Adrenal gland (tissue), 12 donors: Measurements from ENCODE around the gene NPC1L1. TPM values are rescaled to one million over a fixed set of nuclear protein-coding genes. Genes with fewer than 3 reads are reported as not detected.

Experiments
- DNase-seq, 7 donors: peaks; one replicate each; pipeline ENCODE4 v3.0.0-alpha.2; 2019 to 2020
- H3K27ac ChIP-seq, 5 donors: fragments of 200-600 bp; sonication (generic) in 4 of 5; 1 replicate in 3 of 5; 2 replicates in 2 of 5; pipeline versions ENCODE4 v1.5.1 to v1.8.0; 2016 to 2020; ENCODE audit warnings: mild to moderate bottlenecking in 1 of 5
- H3K27me3 ChIP-seq: fragments of 200-600 bp; 2 replicates; pipeline ENCODE4 v1.8.0; 2021
- H3K36me3 ChIP-seq, 2 donors: fragments of 200-600 bp; replicated peaks in 1 of 2; 1 replicate in 1 of 2; 2 replicates in 1 of 2; pipeline versions ENCODE4 v1.5.1 to v1.8.0; 2018 to 2022
- H3K4me1 ChIP-seq, 2 donors: fragments of 200-600 bp; replicated peaks in 1 of 2; 1 replicate in 1 of 2; 2 replicates in 1 of 2; pipeline versions ENCODE4 v1.5.1 to v1.8.0; 2018 to 2021
- H3K4me3 ChIP-seq, 4 donors: fragments of 200-600 bp; sonication (generic) in 3 of 4; one replicate each; pipeline ENCODE4 v1.5.1; 2016 to 2018
- H3K9me3 ChIP-seq, 3 donors: fragments of 200-600 bp; sonication (generic) in 1 of 3; replicated peaks in 1 of 3; 1 replicate in 2 of 3; 2 replicates in 1 of 3; pipeline versions ENCODE4 v1.5.1 to v1.8.0; 2016 to 2021
- CTCF ChIP-seq, 6 experiments: fragments of 450-650 bp in 4 of 6; fragments of 200-600 bp in 2 of 6; sonication (generic) in 1 of 6; IDR thresholded peaks; 1 replicate in 5 of 6; 2 replicates in 1 of 6; pipeline versions ENCODE4 v1.5.1 to v1.8.0; 2016 to 2021; ENCODE audit warnings: antibody characterized with exemption in 6 of 6, mild to moderate bottlenecking in 2 of 6, moderate library complexity in 1 of 6
- POLR2A ChIP-seq, 2 donors: fragments of 450-650 bp; IDR thresholded peaks; one replicate each; pipeline ENCODE4 v1.6.1; 2017; ENCODE audit warnings: antibody characterized with exemption in 2 of 2, mild to moderate bottlenecking in 2 of 2, moderate library complexity in 1 of 2
- WGBS, 4 donors: extraction: QIAGEN DNeasy Blood & Tissue Kit in 2 of 4; methylation state at CpG; one replicate each; pipeline versions ENCODE4 v1.1.5 to v1.1.7; 2013 to 2017; 5-methylcytosine and 5-hydroxymethylcytosine counted together
- intact Hi-C, 2 donors: fragments of 100-400 bp; cut with DNase I; formaldehyde crosslinking; loops; one replicate each; pipeline versions ENCODE4 v1.14.1 to v1.15.0; 2022 to 2023
- polyA plus RNA-seq, 3 donors: library from polyadenylated mRNA; stranded (reverse); fragments of 200-250 nt in 2 of 3; fragments of 350-450 nt in 1 of 3; fragmentation: Illumina TruSeq in 1 of 3; extraction: RNeasy Lipid Tissue Mini Kit (QIAGEN cat#74804) in 1 of 3; gene quantifications; one replicate each; pipeline ENCODE4 v1.2.3, GENCODE V29; 2013 to 2014
- total RNA-seq, 9 donors: library from RNA; depleted of rRNA in 4 of 9; stranded (reverse); fragments of >200 nt in 4 of 9; fragments of 120-200 nt in 1 of 9; fragmentation: NEBNext Ultra II Directional in 1 of 9; extraction: Animal tissue kit (Norgen Biotek cat#: 25700) in 1 of 9; gene quantifications; one replicate each; pipeline versions ENCODE4 v1.1.0 to v1.2.4, GENCODE V29; 2013 to 2023
- donor health status: healthy with polysubstance abuse.
- donor health status: Bipolar disorder and iron deficiency.
- donor health status: DM: yes; HTN: yes; CAD: no.
- donor health status: DM: no; HTN: no; CAD: no.
- donor health status: DM: no; HTN: no; CAD: no.
- donor health status: DM: yes; HTN: yes; CAD: no.

The NPC1L1 gene
- total and polyA plus RNA-seq, 12 donors = under 0.01 to 0.48 (median 0.08) TPM; not detected in 2

DNA sequence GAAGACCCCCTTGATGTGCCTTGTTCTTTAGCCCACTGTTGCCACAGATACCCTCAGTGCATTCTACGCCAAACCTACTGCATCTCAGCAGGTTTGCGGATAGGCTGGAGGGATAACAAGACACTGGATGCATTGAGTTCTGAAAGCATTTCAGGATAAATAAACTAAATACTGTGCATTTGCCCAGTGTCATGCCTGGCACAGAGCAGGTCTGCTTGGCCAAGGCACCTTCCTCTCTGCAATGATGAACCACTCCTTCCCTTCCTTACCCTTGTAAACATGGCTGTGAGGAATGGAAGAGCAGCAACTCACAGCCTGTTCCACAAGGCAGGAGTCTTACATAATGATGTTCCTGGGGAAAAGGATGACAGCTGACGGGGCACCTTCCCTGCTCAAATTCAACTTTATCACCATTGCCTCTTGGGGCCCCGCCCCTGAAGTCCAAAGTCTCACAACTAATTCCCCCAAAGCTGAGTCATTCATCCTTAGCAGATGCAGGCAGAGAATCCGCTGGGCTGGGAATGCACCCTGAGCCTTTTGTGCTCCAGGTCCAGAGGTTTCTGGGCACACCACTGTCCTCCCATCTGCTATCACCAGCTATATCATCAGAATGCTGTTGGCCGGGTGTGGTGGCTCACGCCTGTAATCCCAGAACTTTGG, 21.0 kb upstream of the NPC1L1 start:
- no peaks in the 10 kb centered on the region for H3K27me3 ChIP-seq
- no peaks in the 10 kb centered on the region for H3K9me3 ChIP-seq
- DNase-seq = peak in 2 of 7 donors; percentile 4 to 9
- intact Hi-C loops = loop anchor here (10.0 kb wide), 3 partner anchors 87 to 497 kb away; partner anchors contain the start of gene PGAM2 (in 1 of the 2)
- no peaks in the 10 kb centered on the region for H3K4me1 ChIP-seq
- TF ChIP-seq POLR2A (IDR thresholded peaks at IDR 0.05) = no peak
- no peak for TF ChIP-seq CTCF (IDR thresholded peaks at IDR 0.05)
- no peak overlapping the region for H3K27ac ChIP-seq
- no peak overlapping the region for H3K4me3 ChIP-seq
- peaks cover 0 to 28% of the 10 kb centered on the region in 2 donors for H3K36me3 ChIP-seq
- WGBS, 4 donors = 78 to 91% (median 84%) methylated on average over 5 to 7 of the region's 7 CpGs

GRCh38 chr7:44561481-44561880, 20.4 kb upstream of the NPC1L1 start:
- Histone ChIP-seq H3K9me3 (no peaks in the 10 kb centered on the region), H3K27ac (no peak overlapping the region), H3K4me3 (no peak overlapping the region), H3K36me3 (peaks cover 0 to 22% of the 10 kb centered on the region in 2 donors), H3K4me1 (no peaks in the 10 kb centered on the region), H3K27me3 (no peaks in the 10 kb centered on the region)
- no peak for TF ChIP-seq POLR2A (IDR thresholded peaks at IDR 0.05)
- no peak for TF ChIP-seq CTCF (IDR thresholded peaks at IDR 0.05)
- 79 to 92% (median 84%) methylated on average over 3 to 6 of the region's 6 CpGs for WGBS, 4 donors
- DNase-seq = peak in 1 of 7 donors; percentile 0
- intact Hi-C loops = loop anchor here (10.0 kb wide), 3 partner anchors 87 to 497 kb away; partner anchors contain the start of gene PGAM2 (in 1 of the 2)

DNA sequence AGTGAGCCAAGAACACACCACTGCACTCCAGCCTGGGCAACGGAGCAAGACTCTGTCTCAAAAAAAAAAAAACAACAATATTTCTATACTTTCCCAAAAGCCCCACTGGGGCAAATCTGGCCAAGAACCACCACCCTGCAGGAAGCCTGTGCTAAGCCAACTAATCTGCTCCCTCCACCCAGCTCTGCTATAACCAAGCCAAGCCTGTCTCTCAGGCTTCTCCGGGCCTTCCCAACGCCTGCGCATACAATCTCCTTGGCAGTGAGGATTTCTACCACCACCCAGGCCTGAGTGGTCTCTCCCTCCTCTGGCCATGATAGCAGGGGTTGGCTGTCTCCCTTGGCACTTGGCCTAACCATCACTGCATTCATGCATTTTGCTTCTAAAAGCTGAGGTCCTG, 18.4 kb upstream of the NPC1L1 start:
- peak in 2 of 7 donors; percentile 2 to 10 for DNase-seq
- intact Hi-C loops = no loop called here
- H3K4me3 ChIP-seq = no peak overlapping the region
- H3K27ac ChIP-seq = no peak overlapping the region
- TF ChIP-seq POLR2A (IDR thresholded peaks at IDR 0.05) (no peak), CTCF (IDR thresholded peaks at IDR 0.05) (no peak)
- no peaks in the 10 kb centered on the region for H3K9me3 ChIP-seq
- H3K4me1 ChIP-seq = no peaks in the 10 kb centered on the region
- H3K27me3 ChIP-seq = no peaks in the 10 kb centered on the region
- WGBS, 4 donors = 77 to 95% (median 91%) methylated on average over 4 of the region's 4 CpGs
- H3K36me3 ChIP-seq = peaks cover 0 to 2% of the 10 kb centered on the region in 2 donors

GRCh38 chr7:44557485-44557884, 16.4 kb upstream of the NPC1L1 start:
- Histone ChIP-seq H3K9me3 (no peaks in the 10 kb centered on the region), H3K4me3 (no peak overlapping the region), H3K27me3 (no peaks in the 10 kb centered on the region), H3K36me3 (no peaks in the 10 kb centered on the region), H3K4me1 (no peaks in the 10 kb centered on the region), H3K27ac (no peak overlapping the region)
- no peak for TF ChIP-seq CTCF (IDR thresholded peaks at IDR 0.05)
- intact Hi-C loops = no loop called here
- no peak for DNase-seq
- 76 to 92% (median 87%) methylated on average over 2 of the region's 2 CpGs for WGBS, 4 donors
